Activated CD8-positive, alpha-beta memory T cell treated with anti-CD3 and anti-CD28 coated beads, Interleukin-2, amount 10 ng/mL, durations not matched to agents 7 days and 5 days (primary cell): ENCODE data around the gene TRPC4. TPM values are rescaled to one million over a fixed set of nuclear protein-coding genes. Genes with fewer than 3 reads are reported as not detected.

Experiments used
- ATAC-seq: fragments of 150-1000 bp; cut with Tn5 transposase; one replicate; pipeline ENCODE4 v1.10.0; 2021; ENCODE audit warnings: moderate library complexity
- CTCF ChIA-PET: fragments of 350-600 bp; sonication (Branson Sonifier 250); formaldehyde crosslinking; loops from one replicate; lab custom pipeline; 2021; ENCODE audit warnings: antibody characterized with exemption; lab: Charles Lee
- DNase-seq: peaks from one replicate; pipeline ENCODE4 v3.0.0-alpha.2; 2020
- H3K27ac Mint-ChIP-seq: one replicate; pipeline ENCODE4 v1.8.0; 2021; ENCODE audit warnings: mild to moderate bottlenecking, mixed read lengths
- H3K27me3 Mint-ChIP-seq: one replicate; pipeline ENCODE4 v1.8.0; 2021; ENCODE audit warnings: mixed read lengths
- H3K36me3 Mint-ChIP-seq: one replicate; pipeline ENCODE4 v1.8.0; 2021; ENCODE audit warnings: mild to moderate bottlenecking, mixed read lengths
- H3K4me1 Mint-ChIP-seq: one replicate; pipeline ENCODE4 v1.8.0; 2021; ENCODE audit warnings: mixed read lengths
- H3K4me3 Mint-ChIP-seq: one replicate; pipeline ENCODE4 v1.8.0; 2021; ENCODE audit warnings: mild to moderate bottlenecking, moderate library complexity, mixed read lengths
- H3K9me3 Mint-ChIP-seq: one replicate; pipeline ENCODE4 v1.8.0; 2022; ENCODE audit warnings: low read depth, mixed read lengths
- total RNA-seq, 2 experiments: library from RNA; stranded (reverse); gene quantifications; one replicate each; pipeline ENCODE4 v1.2.3, GENCODE V29; 2021

The TRPC4 gene
- total RNA-seq, 2 experiments from 2014 or later = not detected

DNA sequence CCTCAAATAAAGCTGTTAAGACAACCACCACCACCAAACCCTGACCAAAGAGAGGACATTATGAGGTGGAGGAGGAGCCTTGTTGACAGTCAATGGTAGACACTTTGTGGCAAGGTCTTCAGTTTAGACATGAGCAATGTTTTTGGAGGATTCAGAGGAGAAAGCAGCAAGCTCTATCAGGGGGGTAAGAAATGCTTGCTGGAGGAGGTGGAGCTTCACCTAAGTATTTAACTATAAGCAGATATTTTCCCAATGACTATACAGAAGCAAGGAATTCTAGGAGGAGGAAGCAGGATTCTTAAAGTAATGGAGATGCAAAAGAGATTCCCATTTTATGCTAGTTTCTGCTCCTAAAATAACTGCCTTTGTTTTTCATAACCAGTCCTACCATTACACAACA is 74.2 kb downstream of the TRPC4 start:
- H3K4me1 Mint-ChIP-seq = no peaks in the 10 kb centered on the region
- DNase-seq (no peak), ATAC-seq (no peak)
- CTCF ChIA-PET = no interaction called here
- no peaks in the 10 kb centered on the region for H3K36me3 Mint-ChIP-seq
- H3K27me3 Mint-ChIP-seq = no peaks in the 10 kb centered on the region
- no peak overlapping the region for H3K27ac Mint-ChIP-seq
- H3K4me3 Mint-ChIP-seq = no peak overlapping the region
- H3K9me3 Mint-ChIP-seq = peaks cover 2% of the 10 kb centered on the region

DNA sequence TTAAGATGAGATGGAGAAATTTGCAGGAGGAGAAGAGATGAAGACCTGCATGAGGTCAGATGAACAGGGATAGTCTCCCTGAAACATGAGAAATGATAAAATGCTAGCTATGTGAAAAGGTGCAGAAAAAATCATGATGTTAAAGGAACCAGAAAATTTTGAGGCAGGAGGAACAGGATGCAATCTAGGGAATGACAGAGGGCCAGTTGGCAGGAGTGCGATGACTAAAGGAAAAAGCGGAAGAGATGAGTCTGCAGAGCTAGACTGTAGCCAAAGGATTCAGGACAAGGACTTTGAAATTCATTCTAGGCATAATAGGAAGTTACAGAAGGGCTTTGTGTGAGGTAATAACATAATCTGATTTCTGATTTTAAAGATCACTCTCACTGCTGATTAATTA is 77.9 kb downstream of the TRPC4 start:
- peaks cover 4% of the 10 kb centered on the region for H3K9me3 Mint-ChIP-seq
- H3K4me3 Mint-ChIP-seq = no peak overlapping the region
- CTCF ChIA-PET = no interaction called here

DNA sequence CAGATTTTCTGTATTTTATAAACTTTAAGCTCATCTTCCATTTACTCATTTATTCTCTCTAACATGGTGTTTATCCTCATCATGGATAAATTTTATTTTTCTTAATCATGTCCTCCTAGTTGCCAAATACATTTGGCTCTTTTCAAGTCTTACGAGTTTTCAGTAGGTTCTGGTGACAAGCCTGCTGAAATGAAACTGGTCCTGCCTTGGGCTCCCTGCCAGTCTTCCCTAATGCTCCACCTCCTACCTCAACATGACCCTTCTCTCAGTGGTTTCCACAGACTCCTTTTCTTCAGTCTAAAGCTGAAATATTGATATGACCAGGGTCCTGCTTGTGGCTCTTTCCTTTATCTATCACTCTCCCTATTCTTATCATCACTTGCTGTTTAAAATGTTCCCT is 81.2 kb downstream of the TRPC4 start:
- Mint-ChIP-seq H3K4me3 (no peak overlapping the region), H3K9me3 (peaks cover 4% of the 10 kb centered on the region), H3K27me3 (no peaks in the 10 kb centered on the region), H3K4me1 (no peaks in the 10 kb centered on the region), H3K27ac (no peak overlapping the region), H3K36me3 (no peaks in the 10 kb centered on the region)
- CTCF ChIA-PET = no interaction called here
- DNase-seq = no peak
- ATAC-seq = no peak

More for the DNA sequence above, 77.9 kb downstream of the TRPC4 start:
- no peak for ATAC-seq
- Mint-ChIP-seq H3K4me1 (no peaks in the 10 kb centered on the region), H3K27ac (no peak overlapping the region), H3K36me3 (no peaks in the 10 kb centered on the region), H3K27me3 (no peaks in the 10 kb centered on the region)
- DNase-seq = no peak

DNA sequence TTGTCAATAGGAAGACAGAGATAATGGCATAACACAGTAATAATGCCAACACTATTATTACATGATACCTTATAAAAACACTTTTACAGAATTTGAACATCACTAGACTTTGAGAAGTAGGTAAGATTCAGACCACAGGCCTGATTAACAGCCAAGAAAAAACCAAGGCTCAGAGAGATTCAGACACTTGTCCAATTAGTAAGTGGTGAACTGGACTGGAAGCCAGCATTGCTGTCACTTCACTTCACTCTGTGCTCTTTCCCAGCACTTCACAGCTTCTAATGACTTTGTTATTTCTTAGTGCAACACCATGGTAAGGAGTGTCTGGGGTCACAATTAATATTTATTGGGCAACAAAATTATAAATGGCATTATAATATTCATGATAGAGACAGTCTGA is 91.9 kb downstream of the TRPC4 start:
- DNase-seq (no peak), ATAC-seq (no peak)
- no peaks in the 10 kb centered on the region for H3K27me3 Mint-ChIP-seq
- H3K4me3 Mint-ChIP-seq = no peak overlapping the region
- no peaks in the 10 kb centered on the region for H3K36me3 Mint-ChIP-seq
- H3K4me1 Mint-ChIP-seq = no peaks in the 10 kb centered on the region
- H3K27ac Mint-ChIP-seq = no peak overlapping the region
- H3K9me3 Mint-ChIP-seq = no peaks in the 10 kb centered on the region
- CTCF ChIA-PET = no interaction called here

DNA sequence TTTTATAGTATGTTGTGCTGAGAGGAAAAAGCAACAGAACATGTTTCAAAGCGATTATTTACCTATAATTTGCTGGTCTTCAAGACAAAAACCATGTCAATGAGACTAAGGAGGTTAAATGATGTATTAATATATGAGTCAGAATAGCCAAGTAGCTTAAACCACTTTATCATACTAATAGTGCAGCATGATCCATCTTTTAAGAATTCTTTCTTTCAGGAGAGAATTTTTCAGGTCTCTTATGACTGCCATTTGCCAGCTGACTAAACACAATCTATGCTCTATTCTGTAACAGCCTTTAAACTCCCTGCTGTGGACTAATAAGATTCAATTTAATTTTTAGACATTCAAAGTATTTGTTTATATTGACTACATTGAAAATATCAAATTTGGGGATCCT is 93.7 kb downstream of the TRPC4 start:
- Mint-ChIP-seq H3K4me3 (no peak overlapping the region), H3K9me3 (no peaks in the 10 kb centered on the region), H3K36me3 (no peaks in the 10 kb centered on the region), H3K27me3 (no peaks in the 10 kb centered on the region), H3K4me1 (no peaks in the 10 kb centered on the region), H3K27ac (no peak overlapping the region)
- CTCF ChIA-PET = no interaction called here
- no peak for DNase-seq
- no peak for ATAC-seq

DNA sequence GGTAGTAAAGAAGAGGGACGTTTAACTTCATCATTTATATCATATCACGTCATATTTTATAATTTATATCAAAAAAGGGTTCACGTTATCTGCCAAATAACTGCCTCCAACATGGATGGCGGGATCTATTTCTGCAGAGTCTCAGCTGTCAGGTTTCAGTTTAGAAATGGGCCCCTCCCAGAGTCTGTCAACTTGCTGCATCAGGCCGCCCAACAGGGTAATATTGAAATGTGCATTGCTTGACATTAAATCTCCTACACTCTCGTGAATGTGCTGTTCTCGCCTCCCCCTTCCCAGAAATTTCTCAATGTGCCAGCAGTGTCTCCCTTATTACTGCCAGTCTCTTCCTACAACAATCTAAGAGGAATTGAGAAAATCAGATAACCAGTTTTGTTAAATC is 96.9 kb downstream of the TRPC4 start:
- ATAC-seq = no peak
- H3K9me3 Mint-ChIP-seq = no peaks in the 10 kb centered on the region
- CTCF ChIA-PET = no interaction called here
- H3K36me3 Mint-ChIP-seq = no peaks in the 10 kb centered on the region
- no peak overlapping the region for H3K27ac Mint-ChIP-seq
- H3K27me3 Mint-ChIP-seq = no peaks in the 10 kb centered on the region
- no peak overlapping the region for H3K4me3 Mint-ChIP-seq
- H3K4me1 Mint-ChIP-seq = no peaks in the 10 kb centered on the region
- no peak for DNase-seq

DNA sequence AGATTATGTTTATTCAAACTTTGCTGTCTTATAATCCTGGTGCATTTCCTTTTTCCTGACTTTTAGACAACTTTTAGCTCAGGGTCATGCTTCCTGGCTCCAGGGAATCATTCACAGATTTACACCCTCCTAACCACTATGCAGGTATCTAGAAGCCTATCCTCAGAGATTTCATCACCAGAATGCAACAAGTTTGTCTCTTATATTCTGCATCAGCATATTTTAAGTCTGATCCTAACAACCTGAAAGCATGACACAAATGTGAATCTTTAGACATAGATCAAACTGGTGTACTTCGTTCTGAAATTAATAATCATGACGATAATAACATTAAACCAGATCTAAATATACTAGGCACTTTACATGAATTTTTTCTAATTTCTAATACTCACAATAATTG is 100.0 kb downstream of the TRPC4 start:
- CTCF ChIA-PET = no interaction called here

DNA sequence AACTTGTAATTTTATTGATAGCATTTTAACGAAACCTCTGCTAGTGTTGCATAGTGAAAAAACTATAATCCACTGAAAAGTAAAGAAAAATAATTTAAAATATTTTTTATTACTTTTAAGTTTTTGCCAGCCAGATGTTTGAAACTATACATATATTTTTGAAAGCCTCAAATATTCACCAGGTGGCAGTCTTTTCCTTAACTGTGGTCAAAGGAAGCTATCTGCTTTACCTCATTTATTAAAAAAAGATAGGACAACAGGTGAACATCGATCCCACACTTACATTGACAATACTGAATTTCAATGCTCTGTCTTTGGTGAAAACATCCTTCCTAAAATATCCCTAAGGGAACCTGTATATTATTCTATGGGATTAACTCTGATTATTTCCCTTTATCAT is 100.5 kb downstream of the TRPC4 start:
- ATAC-seq (no peak), DNase-seq (no peak)
- H3K4me3 Mint-ChIP-seq = no peak overlapping the region
- H3K27me3 Mint-ChIP-seq = no peaks in the 10 kb centered on the region
- H3K36me3 Mint-ChIP-seq = no peaks in the 10 kb centered on the region
- no peaks in the 10 kb centered on the region for H3K9me3 Mint-ChIP-seq
- H3K4me1 Mint-ChIP-seq = no peaks in the 10 kb centered on the region
- CTCF ChIA-PET = no interaction called here
- H3K27ac Mint-ChIP-seq = no peak overlapping the region

More for the DNA sequence above, 100.0 kb downstream of the TRPC4 start:
- Mint-ChIP-seq H3K4me3 (no peak overlapping the region), H3K27me3 (no peaks in the 10 kb centered on the region), H3K27ac (no peak overlapping the region), H3K36me3 (no peaks in the 10 kb centered on the region), H3K4me1 (no peaks in the 10 kb centered on the region), H3K9me3 (no peaks in the 10 kb centered on the region)
- ATAC-seq (no peak), DNase-seq (no peak)

DNA sequence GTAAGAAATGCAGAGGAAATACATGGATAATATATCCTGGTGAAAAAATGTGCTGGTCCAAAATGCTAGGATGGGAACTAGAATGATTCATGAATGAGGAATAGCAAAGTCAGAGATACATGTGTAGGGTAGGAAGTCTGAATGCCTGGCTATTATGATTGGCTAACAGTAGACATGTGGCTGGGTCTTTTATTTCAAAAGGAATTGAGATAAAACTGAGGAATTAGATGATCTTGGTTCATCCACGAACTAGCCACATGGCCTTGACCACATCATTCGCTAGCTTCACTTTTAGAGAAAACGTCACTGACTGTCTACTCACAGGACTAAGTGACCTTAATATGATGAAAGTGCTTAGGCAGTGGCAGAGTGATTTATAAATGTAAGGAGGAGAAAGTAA is 103.1 kb downstream of the TRPC4 start:
- Mint-ChIP-seq H3K4me3 (no peak overlapping the region), H3K36me3 (no peaks in the 10 kb centered on the region), H3K4me1 (no peaks in the 10 kb centered on the region), H3K27ac (no peak overlapping the region), H3K27me3 (no peaks in the 10 kb centered on the region), H3K9me3 (no peaks in the 10 kb centered on the region)
- no peak for ATAC-seq
- CTCF ChIA-PET = no interaction called here
- DNase-seq = no peak

DNA sequence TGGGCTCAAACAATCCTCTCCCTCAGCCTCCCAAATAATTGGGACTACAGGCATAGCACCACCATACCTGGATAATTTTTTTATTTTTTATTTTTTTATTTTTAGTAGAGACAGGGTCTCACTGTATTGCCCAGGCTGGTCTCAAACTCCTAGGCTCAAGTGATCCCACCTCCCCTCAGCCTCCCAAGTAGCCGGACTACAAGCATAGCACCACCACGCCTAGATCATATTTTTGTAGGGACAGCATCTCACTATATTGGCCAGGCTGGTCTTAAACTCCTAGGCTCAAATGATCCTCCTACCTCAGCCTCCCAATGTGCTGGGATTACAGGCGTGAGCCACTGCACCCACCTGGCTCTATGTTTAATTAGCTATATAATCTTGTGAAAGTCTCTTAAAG is 114.2 kb downstream of the TRPC4 start:
- ATAC-seq = no peak
- CTCF ChIA-PET = no interaction called here
- Mint-ChIP-seq H3K36me3 (no peaks in the 10 kb centered on the region), H3K27ac (no peak overlapping the region), H3K4me3 (no peak overlapping the region), H3K9me3 (no peaks in the 10 kb centered on the region), H3K27me3 (no peaks in the 10 kb centered on the region), H3K4me1 (no peaks in the 10 kb centered on the region)
- DNase-seq = no peak

DNA sequence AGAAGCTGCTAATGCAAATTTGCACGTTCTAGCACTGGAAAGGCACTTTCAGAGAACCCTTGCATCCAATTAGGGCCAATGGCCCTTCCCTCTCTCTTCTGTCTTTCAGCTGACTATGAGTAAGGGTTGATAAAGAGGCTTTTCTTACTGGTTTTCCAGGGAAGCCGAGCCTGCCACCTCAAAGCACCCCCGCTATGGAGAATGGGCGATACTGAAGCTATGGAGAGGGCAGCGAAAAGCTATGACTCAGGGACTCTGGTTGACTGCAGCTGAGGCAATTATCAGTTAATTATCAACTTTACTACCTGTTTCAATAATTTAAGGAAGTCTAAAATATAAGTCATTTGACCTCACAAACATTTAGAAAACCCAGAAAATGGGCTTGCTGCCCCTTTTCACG is 115.8 kb downstream of the TRPC4 start:
- Mint-ChIP-seq H3K9me3 (no peaks in the 10 kb centered on the region), H3K4me1 (no peaks in the 10 kb centered on the region), H3K4me3 (no peak overlapping the region), H3K27me3 (no peaks in the 10 kb centered on the region), H3K36me3 (no peaks in the 10 kb centered on the region), H3K27ac (no peak overlapping the region)
- ATAC-seq (no peak), DNase-seq (no peak)
- CTCF ChIA-PET = no interaction called here

DNA sequence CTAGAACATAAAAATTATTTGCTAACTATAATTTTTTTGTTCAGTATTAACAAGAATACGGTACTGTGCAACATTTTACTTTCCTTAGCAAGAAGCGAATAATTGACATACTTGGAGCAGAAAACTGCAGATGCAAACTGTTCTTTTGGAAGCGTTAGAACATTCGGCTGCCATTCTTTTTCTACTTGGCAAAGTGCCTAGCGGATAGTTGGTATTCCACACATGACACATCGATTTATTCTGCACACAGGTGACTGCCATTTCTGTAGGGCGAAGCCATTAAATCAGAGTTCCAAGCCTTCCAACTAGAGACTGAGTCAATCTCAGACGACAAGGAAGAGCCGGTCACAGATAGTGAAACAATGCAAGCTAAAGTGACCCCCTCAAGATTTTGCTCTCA is 117.4 kb downstream of the TRPC4 start:
- CTCF ChIA-PET = no interaction called here
- no peaks in the 10 kb centered on the region for H3K36me3 Mint-ChIP-seq
- no peak overlapping the region for H3K27ac Mint-ChIP-seq

DNA sequence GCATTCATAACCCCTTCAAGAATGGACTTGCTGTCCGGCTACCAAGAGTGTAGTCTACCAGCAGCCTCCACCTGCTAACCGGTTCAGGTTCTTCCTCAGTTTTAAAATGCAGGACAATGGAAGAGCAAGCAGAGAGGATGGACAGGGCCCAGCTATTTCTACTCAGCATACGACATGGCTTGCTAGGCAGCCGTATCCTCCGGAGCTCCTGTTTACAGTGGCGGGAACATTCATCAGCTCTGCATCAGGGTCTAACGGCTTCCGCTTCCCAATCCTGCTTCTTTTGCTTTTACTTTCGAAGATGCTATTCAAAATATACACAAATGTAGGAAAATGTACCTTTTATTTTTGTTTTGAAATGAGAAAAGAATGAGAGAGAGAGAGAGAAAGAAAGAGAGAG is 118.5 kb downstream of the TRPC4 start:
- Mint-ChIP-seq H3K4me1 (no peaks in the 10 kb centered on the region), H3K36me3 (no peaks in the 10 kb centered on the region), H3K9me3 (peaks cover 5% of the 10 kb centered on the region), H3K4me3 (no peak overlapping the region), H3K27me3 (no peaks in the 10 kb centered on the region), H3K27ac (no peak overlapping the region)
- no peak for ATAC-seq
- no peak for DNase-seq
- CTCF ChIA-PET = no interaction called here

More for the DNA sequence above, 117.4 kb downstream of the TRPC4 start:
- peaks cover 4% of the 10 kb centered on the region for H3K9me3 Mint-ChIP-seq
- no peaks in the 10 kb centered on the region for H3K27me3 Mint-ChIP-seq
- DNase-seq (no peak), ATAC-seq (no peak)
- no peaks in the 10 kb centered on the region for H3K4me1 Mint-ChIP-seq
- H3K4me3 Mint-ChIP-seq = no peak overlapping the region

DNA sequence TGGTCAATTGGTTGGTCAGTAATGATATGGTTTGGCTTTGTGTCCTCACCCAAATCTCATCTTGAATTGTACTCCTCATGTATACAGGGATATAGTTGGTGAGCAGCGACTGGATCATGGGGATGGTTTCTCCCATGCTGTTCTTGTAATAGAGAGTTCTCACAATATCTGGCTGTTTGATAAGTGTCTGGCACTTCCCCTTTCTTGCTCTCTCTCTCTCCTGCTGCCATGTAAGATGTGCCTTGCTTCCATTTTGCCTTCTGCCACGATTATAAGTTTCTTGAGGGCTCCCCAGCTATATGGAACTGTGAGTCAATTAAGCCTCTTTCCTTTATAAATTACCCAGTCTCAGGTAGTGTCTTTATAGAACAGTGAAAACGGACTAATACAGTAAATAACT is 120.7 kb downstream of the TRPC4 start:
- Mint-ChIP-seq H3K4me3 (no peak overlapping the region), H3K27me3 (no peaks in the 10 kb centered on the region), H3K27ac (no peak overlapping the region), H3K4me1 (no peaks in the 10 kb centered on the region), H3K36me3 (no peaks in the 10 kb centered on the region), H3K9me3 (peaks cover 7% of the 10 kb centered on the region)
- CTCF ChIA-PET = no interaction called here
- ATAC-seq = no peak
- DNase-seq = no peak

DNA sequence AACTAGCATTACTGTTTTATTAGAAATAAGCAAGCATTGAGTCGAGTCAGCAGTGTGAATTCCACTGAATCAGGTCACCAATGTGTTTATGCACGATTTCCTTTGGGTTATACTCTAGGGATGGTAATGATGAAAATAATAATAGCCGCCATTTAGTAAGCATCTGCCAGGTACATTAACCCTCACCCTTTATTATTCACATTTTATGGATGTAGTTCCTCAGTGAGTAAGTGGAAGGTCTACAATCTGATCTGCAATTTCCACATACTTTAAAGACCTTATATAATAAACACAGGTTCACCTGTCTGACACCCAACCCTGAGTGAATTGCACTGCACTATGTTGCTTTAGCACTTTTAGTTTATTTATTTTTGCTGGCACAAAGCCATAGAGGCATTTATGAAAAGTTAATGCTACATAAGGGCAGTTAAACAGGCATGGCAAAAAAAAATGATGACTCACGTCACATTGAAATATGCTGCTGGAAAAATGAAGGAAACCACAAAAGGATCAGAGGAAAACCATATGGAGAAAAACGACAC is 122.4 kb downstream of the TRPC4 start:
- no peaks in the 10 kb centered on the region for H3K4me1 Mint-ChIP-seq
- ATAC-seq (no peak), DNase-seq (no peak)
- no peak overlapping the region for H3K4me3 Mint-ChIP-seq
- CTCF ChIA-PET = no interaction called here
- H3K36me3 Mint-ChIP-seq = no peaks in the 10 kb centered on the region
- H3K27ac Mint-ChIP-seq = no peak overlapping the region
- peaks cover 7% of the 10 kb centered on the region for H3K9me3 Mint-ChIP-seq
- no peaks in the 10 kb centered on the region for H3K27me3 Mint-ChIP-seq
